ENCODE measurements around the gene DENR.

DNA sequence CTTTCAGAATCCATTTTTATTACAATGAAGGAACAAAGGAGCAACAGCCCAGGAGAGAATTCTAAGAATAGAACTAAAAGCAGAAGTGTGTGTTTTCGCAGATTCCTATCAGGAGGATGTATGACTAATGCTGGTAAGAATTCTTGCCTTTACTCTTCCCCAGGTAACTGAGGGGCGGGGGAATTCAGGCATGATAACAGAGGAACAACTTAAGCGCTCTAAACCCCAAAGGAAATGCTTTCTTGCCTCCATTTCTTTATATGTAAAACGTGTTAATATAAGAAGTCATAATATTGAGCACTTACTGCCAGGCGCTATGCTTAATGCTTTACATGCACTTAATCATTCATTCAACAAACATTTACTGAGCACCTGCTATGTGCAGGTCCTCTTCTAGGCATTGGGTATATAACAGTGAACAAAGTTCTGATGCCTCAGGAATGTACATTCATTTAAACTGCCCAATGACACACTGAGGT lies 26.5 kb upstream of the DENR start:
- TF ChIP-seq, protein P1, sequence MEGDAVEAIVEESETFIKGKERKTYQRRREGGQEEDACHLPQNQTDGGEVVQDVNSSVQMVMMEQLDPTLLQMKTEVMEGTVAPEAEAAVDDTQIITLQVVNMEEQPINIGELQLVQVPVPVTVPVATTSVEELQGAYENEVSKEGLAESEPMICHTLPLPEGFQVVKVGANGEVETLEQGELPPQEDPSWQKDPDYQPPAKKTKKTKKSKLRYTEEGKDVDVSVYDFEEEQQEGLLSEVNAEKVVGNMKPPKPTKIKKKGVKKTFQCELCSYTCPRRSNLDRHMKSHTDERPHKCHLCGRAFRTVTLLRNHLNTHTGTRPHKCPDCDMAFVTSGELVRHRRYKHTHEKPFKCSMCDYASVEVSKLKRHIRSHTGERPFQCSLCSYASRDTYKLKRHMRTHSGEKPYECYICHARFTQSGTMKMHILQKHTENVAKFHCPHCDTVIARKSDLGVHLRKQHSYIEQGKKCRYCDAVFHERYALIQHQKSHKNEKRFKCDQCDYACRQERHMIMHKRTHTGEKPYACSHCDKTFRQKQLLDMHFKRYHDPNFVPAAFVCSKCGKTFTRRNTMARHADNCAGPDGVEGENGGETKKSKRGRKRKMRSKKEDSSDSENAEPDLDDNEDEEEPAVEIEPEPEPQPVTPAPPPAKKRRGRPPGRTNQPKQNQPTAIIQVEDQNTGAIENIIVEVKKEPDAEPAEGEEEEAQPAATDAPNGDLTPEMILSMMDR (conservative IDR thresholded peaks at IDR 0.05; ENCODE audit: low read depth, low read length) = no peak
- TF ChIP-seq EZH2 (IDR thresholded peaks at IDR 0.05; ENCODE audit: borderline replicate concordance, low read depth, low read length, poor library complexity, severe bottlenecking) = no peak
